SU-DHL-6 (cell line): ENCODE results near the gene RYR2.

Experiments
- H2AFZ ChIP-seq: fragments of 200-600 bp; sonication (generic); 2 replicates; pipeline ENCODE4 v1.6.1; 2014; ENCODE audit warnings: low read depth, mild to moderate bottlenecking, moderate library complexity, mixed read lengths, antibody characterized with exemption, low read length; ENCODE audit not compliant: severe bottlenecking
- H3F3A ChIP-seq: fragments of 200-600 bp; shearing (Covaris generic); 2 replicates; pipeline ENCODE4 v1.6.0; 2016; ENCODE audit warnings: antibody characterized with exemption, mild to moderate bottlenecking; ENCODE audit not compliant: insufficient read depth
- H3K27ac ChIP-seq: fragments of 200-600 bp; sonication (generic); 2 replicates; pipeline ENCODE4 v1.5.1; 2016; ENCODE audit warnings: low read depth, mild to moderate bottlenecking, low read length, moderate library complexity, mixed read lengths
- H3K27me3 ChIP-seq: fragments of 200-600 bp; sonication (generic), shearing (Covaris generic); 2 replicates; pipeline ENCODE4 v1.6.0; 2014; ENCODE audit warnings: mild to moderate bottlenecking, low read length
- H3K36me3 ChIP-seq: fragments of 200-600 bp; sonication (generic); 2 replicates; pipeline ENCODE4 v1.6.1; 2014; ENCODE audit warnings: mild to moderate bottlenecking, low read length, mixed read lengths
- H3K4me2 ChIP-seq: fragments of 300-600, 200-600 bp; shearing (Covaris generic), sonication (generic); 2 replicates; pipeline ENCODE4 v1.6.0; 2014; ENCODE audit warnings: low read length, low read depth, mild to moderate bottlenecking; ENCODE audit not compliant: poor library complexity, severe bottlenecking
- H3K4me3 ChIP-seq: fragments of 200-600 bp; sonication (generic); 2 replicates; pipeline ENCODE4 v1.5.1; 2014; ENCODE audit warnings: antibody characterized with exemption, low read length, mild to moderate bottlenecking, mixed read lengths; ENCODE audit not compliant: insufficient read depth, poor library complexity, severe bottlenecking
- H3K79me2 ChIP-seq: fragments of 200-600 bp; sonication (generic); 2 replicates; pipeline ENCODE4 v1.6.1; 2014; ENCODE audit warnings: mild to moderate bottlenecking, low read length, moderate library complexity; ENCODE audit not compliant: insufficient read depth
- H3K9ac ChIP-seq: fragments of 200-600 bp; sonication (generic); 2 replicates; pipeline ENCODE4 v1.7.0; 2014; ENCODE audit warnings: mild to moderate bottlenecking, low read length
- H3K9me2 ChIP-seq: fragments of 200-600 bp; sonication (generic); replicated peaks from 2 replicates; pipeline ENCODE4 v1.6.1; 2014; ENCODE audit warnings: low read length; ENCODE audit not compliant: insufficient read depth
- H3K9me3 ChIP-seq: fragments of 200-600 bp; sonication (generic); 2 replicates; pipeline ENCODE4 v1.6.1; 2014; ENCODE audit warnings: low read length, mixed read lengths; ENCODE audit not compliant: insufficient read depth
- H4K20me1 ChIP-seq: fragments of 200-600 bp; sonication (generic); 2 replicates; pipeline ENCODE4 v1.6.1; 2014; ENCODE audit warnings: low read depth, mild to moderate bottlenecking, antibody characterized with exemption, low read length, moderate library complexity, mixed read lengths
- CTCF ChIP-seq: fragments of 200-600 bp; sonication (generic); IDR thresholded peaks from one replicate; pipeline ENCODE4 v1.5.1; 2017; ENCODE audit warnings: antibody characterized with exemption, mild to moderate bottlenecking, low read length, moderate library complexity; ENCODE audit not compliant: insufficient read depth, poor library complexity, severe bottlenecking
- EZH2phosphoT487 ChIP-seq: fragments of 200-600 bp; sonication (generic), shearing (Covaris generic); conservative IDR thresholded peaks from 2 replicates; pipeline ENCODE4 v1.6.1; 2018; ENCODE audit warnings: mild to moderate bottlenecking, antibody characterized with exemption, low read length, moderate library complexity, mixed read lengths

The RYR2 gene

DNA sequence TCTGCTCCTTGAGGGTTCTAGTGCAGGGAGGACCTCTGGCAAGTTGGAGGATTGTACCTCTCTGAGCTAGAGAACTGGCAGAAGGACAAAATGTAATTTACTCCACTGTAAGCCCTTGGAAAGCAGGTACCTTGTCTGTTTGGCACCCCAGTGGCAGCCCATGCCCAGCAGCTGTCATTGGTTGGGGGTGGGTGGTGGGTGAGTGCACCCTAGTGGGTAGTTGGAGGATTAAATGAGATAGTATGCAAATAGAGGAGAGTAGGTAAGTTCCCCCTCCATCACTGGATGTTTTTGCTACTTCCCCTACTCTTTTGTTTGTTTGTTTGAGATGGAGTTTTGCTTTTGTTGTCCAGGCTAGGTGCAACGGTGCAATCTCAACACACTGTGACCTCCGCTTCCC lies 69.8 kb downstream of the RYR2 start:
- H2AFZ ChIP-seq = no peak overlapping the region
- H3K79me2 ChIP-seq = no peaks in the 10 kb centered on the region
- no peak overlapping the region for H3K4me3 ChIP-seq
- H3F3A ChIP-seq = no peaks in the 10 kb centered on the region
- no peaks in the 10 kb centered on the region for H3K9me2 ChIP-seq
- no peaks in the 10 kb centered on the region for H3K27me3 ChIP-seq
- H4K20me1 ChIP-seq = no peaks in the 10 kb centered on the region
- TF ChIP-seq CTCF (no peak), EZH2phosphoT487 (no peak)
- H3K4me2 ChIP-seq = no peak overlapping the region
- H3K36me3 ChIP-seq = no peaks in the 10 kb centered on the region
- no peaks in the 10 kb centered on the region for H3K9me3 ChIP-seq
- no peak overlapping the region for H3K27ac ChIP-seq
- no peak overlapping the region for H3K9ac ChIP-seq

DNA sequence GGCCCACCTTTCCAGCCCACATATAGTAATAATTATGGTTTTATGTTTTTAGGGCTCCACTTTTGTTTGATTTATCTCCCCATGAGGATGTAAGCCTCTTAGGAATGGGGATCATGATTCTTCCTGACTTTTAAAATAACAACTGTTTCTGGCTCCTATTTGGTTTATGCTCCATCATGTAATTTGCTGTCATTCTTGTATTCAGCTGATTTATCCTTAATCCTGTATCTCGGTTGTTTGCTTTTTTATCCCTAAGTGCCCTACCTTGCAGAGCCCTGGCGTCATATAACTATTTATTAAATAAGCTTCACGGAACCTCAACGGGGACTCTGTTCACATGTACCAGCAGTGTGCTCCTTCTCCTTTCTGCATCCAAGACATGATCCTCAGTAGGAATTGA lies 70.7 kb downstream of the RYR2 start:
- no peaks in the 10 kb centered on the region for H3K79me2 ChIP-seq
- TF ChIP-seq CTCF (no peak), EZH2phosphoT487 (no peak)
- H3K9me3 ChIP-seq = no peaks in the 10 kb centered on the region
- H3K36me3 ChIP-seq = no peaks in the 10 kb centered on the region
- no peaks in the 10 kb centered on the region for H3F3A ChIP-seq
- no peak overlapping the region for H3K9ac ChIP-seq
- no peak overlapping the region for H3K4me2 ChIP-seq
- no peak overlapping the region for H3K4me3 ChIP-seq
- H3K27me3 ChIP-seq = no peaks in the 10 kb centered on the region
- no peak overlapping the region for H2AFZ ChIP-seq
- H3K9me2 ChIP-seq = no peaks in the 10 kb centered on the region
- H4K20me1 ChIP-seq = no peaks in the 10 kb centered on the region
- no peak overlapping the region for H3K27ac ChIP-seq

DNA sequence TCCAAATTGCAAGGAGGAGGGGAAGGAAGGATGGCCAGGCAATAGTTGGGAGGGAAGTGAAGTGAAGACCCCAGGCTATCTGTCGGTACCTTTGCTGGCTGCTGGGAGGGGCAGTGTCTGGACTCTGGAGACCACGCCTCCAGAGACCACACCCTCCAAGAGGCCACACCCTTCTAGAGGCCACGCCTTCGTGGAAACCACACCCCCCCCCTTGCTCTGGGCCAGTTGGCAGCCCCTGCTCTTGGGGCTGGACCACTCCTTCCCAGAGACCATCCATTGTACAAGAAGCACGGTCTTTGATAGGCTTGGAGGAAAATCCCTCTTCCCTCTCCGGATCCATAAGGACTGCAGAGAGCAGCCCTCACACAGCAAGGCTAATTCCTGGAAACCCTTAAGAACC lies 73.1 kb downstream of the RYR2 start:
- Histone ChIP-seq H3K9me2 (no peaks in the 10 kb centered on the region), H3K9ac (no peak overlapping the region), H3K4me2 (no peak overlapping the region), H3K36me3 (no peaks in the 10 kb centered on the region), H3K9me3 (no peaks in the 10 kb centered on the region), H3K4me3 (no peak overlapping the region), H3K27me3 (no peaks in the 10 kb centered on the region), H3K79me2 (no peaks in the 10 kb centered on the region), H2AFZ (no peak overlapping the region), H3F3A (no peaks in the 10 kb centered on the region), H3K27ac (no peak overlapping the region), H4K20me1 (no peaks in the 10 kb centered on the region)
- no peak for TF ChIP-seq EZH2phosphoT487
- TF ChIP-seq CTCF = no peak

DNA sequence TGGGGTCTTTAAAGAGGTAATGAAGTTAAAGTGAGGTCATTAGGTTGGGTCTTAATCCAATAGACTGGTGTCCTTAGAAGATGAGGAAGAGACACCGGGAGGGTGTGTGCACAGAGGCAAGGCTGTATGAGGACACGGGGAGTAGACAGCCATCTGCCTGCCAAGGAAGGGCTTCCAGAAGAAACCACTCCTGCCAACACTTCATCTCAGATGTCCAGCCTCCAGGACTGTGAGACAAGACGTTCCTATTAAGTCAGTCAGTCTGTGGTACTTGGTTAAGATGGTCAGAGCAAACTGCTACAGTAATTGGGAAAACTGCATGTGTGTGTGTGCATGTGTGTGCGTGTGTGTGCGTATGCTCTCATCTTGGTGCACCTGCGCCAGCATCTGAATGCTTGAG lies 77.1 kb downstream of the RYR2 start:
- Histone ChIP-seq H3K9ac (no peak overlapping the region), H3K4me2 (no peak overlapping the region), H3K9me3 (no peaks in the 10 kb centered on the region), H3K27ac (no peak overlapping the region), H3F3A (no peaks in the 10 kb centered on the region), H3K79me2 (no peaks in the 10 kb centered on the region), H2AFZ (no peak overlapping the region), H3K36me3 (no peaks in the 10 kb centered on the region), H3K9me2 (no peaks in the 10 kb centered on the region), H3K27me3 (no peaks in the 10 kb centered on the region), H3K4me3 (no peak overlapping the region), H4K20me1 (no peaks in the 10 kb centered on the region)
- TF ChIP-seq EZH2phosphoT487 (no peak), CTCF (no peak)
